Lower lobe of right lung (tissue), 2 donors: ENCODE data around the gene PRR30. TPM values are rescaled to one million over a fixed set of nuclear protein-coding genes. Genes with fewer than 3 reads are reported as not detected.

Experiments used
- ATAC-seq, 2 donors: fragments of 200-7000 bp; cut with Tn5 transposase; one replicate each; pipeline ENCODE4 v1.9.1; 2020 to 2022; ENCODE audit warnings: mild to moderate bottlenecking in 2 of 2, moderate library complexity in 2 of 2
- DNase-seq: peaks from one replicate; pipeline ENCODE4 v3.0.0-alpha.2; 2020
- H3K27ac ChIP-seq: fragments of 200-600 bp; one replicate; pipeline ENCODE4 v1.8.0; 2022
- H3K27me3 ChIP-seq: fragments of 200-600 bp; one replicate; pipeline ENCODE4 v1.8.0; 2022; ENCODE audit warnings: low read depth
- H3K36me3 ChIP-seq: fragments of 200-600 bp; one replicate; pipeline ENCODE4 v1.8.0; 2022; ENCODE audit warnings: mild to moderate bottlenecking
- H3K4me1 ChIP-seq: fragments of 200-600 bp; one replicate; pipeline ENCODE4 v1.8.0; 2022
- H3K4me3 ChIP-seq: fragments of 200-600 bp; one replicate; pipeline ENCODE4 v1.8.0; 2022; ENCODE audit warnings: mild to moderate bottlenecking
- H3K9me3 ChIP-seq: fragments of 200-600 bp; one replicate; pipeline ENCODE4 v1.8.0; 2022
- CTCF ChIP-seq: fragments of 200-600 bp; IDR thresholded peaks from one replicate; pipeline ENCODE4 v1.8.0; 2022; ENCODE audit warnings: antibody characterized with exemption, mild to moderate bottlenecking
- intact Hi-C: fragments of 100-400 bp; cut with DNase I; formaldehyde crosslinking; loops from one replicate; pipeline ENCODE4 v1.11.0; 2022
- total RNA-seq: library from RNA; stranded (reverse); fragmentation: NEBNext Ultra II Directional; extraction: Animal tissue kit (Norgen Biotek cat#: 25700); gene quantifications from one replicate; pipeline ENCODE4 v1.2.1, GENCODE V29; 2021
- donor health status: DM: no; HTN: yes; CAD: no; lungs with severe emphysema.

The PRR30 gene
- total RNA-seq, 1 donor from 2014 or later: not detected

DNA sequence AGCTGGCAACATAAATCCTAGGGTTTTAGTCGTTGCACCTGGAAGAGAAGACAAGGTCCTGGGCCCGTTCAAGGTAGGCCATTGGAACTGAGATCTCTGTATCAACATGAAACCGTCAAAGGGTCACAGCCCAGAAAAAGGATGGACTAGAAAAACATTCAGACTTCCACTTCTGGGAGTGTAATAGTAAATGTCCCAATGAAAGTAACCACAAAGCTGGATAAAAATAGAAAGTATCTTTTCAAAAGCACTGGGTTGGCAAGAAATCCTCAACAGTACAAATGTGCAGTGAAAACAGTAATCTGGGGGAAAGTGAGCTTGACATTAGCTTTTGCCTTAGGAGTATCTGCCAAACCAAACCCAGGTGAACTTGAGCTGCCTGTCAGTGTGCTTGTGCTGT, 33.2 kb downstream of the PRR30 start:
- Histone ChIP-seq H3K27ac (no peak overlapping the region), H3K9me3 (no peaks in the 10 kb centered on the region), H3K36me3 (no peaks in the 10 kb centered on the region), H3K4me3 (no peak overlapping the region), H3K4me1 (no peaks in the 10 kb centered on the region), H3K27me3 (no peaks in the 10 kb centered on the region)
- TF ChIP-seq CTCF: no peak
- DNase-seq: no peak
- ATAC-seq: no peak
- intact Hi-C loops: no loop called here

DNA sequence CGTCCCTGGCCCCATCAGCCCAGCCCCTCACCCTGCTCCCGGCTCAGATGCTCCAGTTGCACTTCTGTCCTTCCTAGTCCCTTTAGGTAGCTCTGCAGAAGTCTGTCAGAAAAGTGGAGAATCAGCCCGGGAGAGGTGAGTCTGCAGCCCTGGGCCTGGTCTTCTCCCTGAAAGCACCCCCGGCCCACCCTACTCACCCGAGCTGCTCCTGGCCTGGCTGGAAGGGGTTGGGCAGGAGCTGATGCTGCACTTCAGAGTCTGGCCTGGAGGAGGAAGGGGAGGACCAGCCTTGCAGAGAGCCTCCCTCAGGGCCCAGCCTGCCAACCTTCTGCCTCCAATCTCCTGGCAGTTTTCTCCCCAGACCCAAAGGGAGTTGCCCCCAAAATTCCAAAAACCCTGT, 36.9 kb downstream of the PRR30 start:
- H3K4me3 ChIP-seq: no peak overlapping the region
- intact Hi-C loops: no loop called here
- H3K9me3 ChIP-seq: no peaks in the 10 kb centered on the region
- no peak for DNase-seq
- no peaks in the 10 kb centered on the region for H3K36me3 ChIP-seq
- no peak overlapping the region for H3K27ac ChIP-seq
- no peak for ATAC-seq
- no peaks in the 10 kb centered on the region for H3K27me3 ChIP-seq
- H3K4me1 ChIP-seq: peaks cover under 1% of the 10 kb centered on the region
- no peak for TF ChIP-seq CTCF

DNA sequence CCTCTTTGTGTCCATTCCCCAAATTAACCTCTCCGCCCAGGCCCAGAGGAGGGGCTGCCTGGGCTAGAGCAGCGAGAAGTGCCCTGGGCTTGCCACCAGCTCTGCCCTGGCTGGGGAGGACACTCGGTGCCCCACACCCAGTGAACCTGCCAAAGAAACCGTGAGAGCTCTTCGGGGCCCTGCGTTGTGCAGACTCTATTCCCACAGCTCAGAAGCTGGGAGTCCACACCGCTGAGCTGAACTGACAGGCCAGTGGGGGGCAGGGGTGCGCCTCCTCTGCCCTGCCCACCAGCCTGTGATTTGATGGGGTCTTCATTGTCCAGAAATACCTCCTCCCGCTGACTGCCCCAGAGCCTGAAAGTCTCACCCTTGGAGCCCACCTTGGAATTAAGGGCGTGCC, 39.2 kb downstream of the PRR30 start:
- Histone ChIP-seq H3K36me3 (no peaks in the 10 kb centered on the region), H3K9me3 (no peaks in the 10 kb centered on the region), H3K27ac (no peak overlapping the region), H3K27me3 (no peaks in the 10 kb centered on the region), H3K4me1 (peaks cover 16% of the 10 kb centered on the region), H3K4me3 (no peak overlapping the region)
- DNase-seq: no peak
- ATAC-seq: no peak
- intact Hi-C loops: no loop called here
- no peak for TF ChIP-seq CTCF

DNA sequence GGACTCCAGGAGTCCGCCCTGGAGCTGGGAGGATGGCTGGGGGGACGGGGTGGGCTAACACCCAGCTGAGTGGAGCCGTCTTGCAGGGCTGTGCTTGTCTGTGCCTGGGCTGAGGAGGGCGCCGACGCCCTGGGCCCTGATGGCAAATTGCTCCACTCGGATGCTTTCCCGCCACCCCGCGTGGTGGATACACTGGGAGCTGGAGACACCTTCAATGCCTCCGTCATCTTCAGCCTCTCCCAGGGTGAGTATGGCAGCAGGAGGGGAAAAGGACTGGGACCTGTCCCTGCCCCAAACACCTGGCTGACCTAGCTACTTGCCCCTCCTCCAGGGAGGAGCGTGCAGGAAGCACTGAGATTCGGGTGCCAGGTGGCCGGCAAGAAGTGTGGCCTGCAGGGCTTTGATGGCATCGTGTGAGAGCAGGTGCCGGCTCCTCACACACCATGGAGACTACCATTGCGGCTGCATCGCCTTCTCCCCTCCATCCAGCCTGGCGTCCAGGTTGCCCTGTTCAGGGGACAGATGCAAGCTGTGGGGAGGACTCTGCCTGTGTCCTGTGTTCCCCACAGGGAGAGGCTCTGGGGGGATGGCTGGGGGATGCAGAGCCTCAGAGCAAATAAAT, 39.8 kb downstream of the PRR30 start:
- H3K36me3 ChIP-seq: no peaks in the 10 kb centered on the region
- H3K9me3 ChIP-seq: no peaks in the 10 kb centered on the region
- no peak overlapping the region for H3K4me3 ChIP-seq
- H3K27me3 ChIP-seq: no peaks in the 10 kb centered on the region
- no peak for TF ChIP-seq CTCF
- no peak overlapping the region for H3K27ac ChIP-seq
- no peak for DNase-seq
- intact Hi-C loops: no loop called here
- ATAC-seq: no peak
- peaks cover 16% of the 10 kb centered on the region for H3K4me1 ChIP-seq

GRCh38 chr2:27097341-27097740, 41.9 kb downstream of the PRR30 start:
- no peaks in the 10 kb centered on the region for H3K9me3 ChIP-seq
- H3K36me3 ChIP-seq: no peaks in the 10 kb centered on the region
- intact Hi-C loops: no loop called here
- H3K4me3 ChIP-seq: no peak overlapping the region
- DNase-seq (no peak), ATAC-seq (no peak)
- H3K4me1 ChIP-seq: peaks cover 16% of the 10 kb centered on the region
- no peak for TF ChIP-seq CTCF
- H3K27me3 ChIP-seq: no peaks in the 10 kb centered on the region
- no peak overlapping the region for H3K27ac ChIP-seq
